Measurements from ENCODE around the gene SDF4.
A peak's percentile ranks its signal among the peaks of the same experiment; 100 is the strongest.
"Not testable (repeated sequence)": the region's sequence is repeated elsewhere in the genome, so short reads cannot be mapped to it uniquely, and the experiment has no call there.

SDF4 gene

GRCh38 chr1:1259119-1259488 lies 27.3 kb upstream of the SDF4 start:
- no peak for DNase-seq

- no peak for DNase-seq
These were observed 25.4 kb upstream of the SDF4 start for GRCh38 chr1:1256956-1257871.

- DNase-seq = no peak
These were observed 23.8 kb upstream of the SDF4 start for GRCh38 chr1:1255611-1256010.

- no peak for DNase-seq
These were observed 23.3 kb upstream of the SDF4 start for GRCh38 chr1:1255078-1255477.

GRCh38 chr1:1254667-1254998 lies 22.8 kb upstream of the SDF4 start:
- no peak for DNase-seq

GRCh38 chr1:1253972-1254666 lies 22.3 kb upstream of the SDF4 start:
- DNase-seq = no peak

GRCh38 chr1:1253314-1253713 lies 21.5 kb upstream of the SDF4 start:
- DNase-seq = no peak

- peak; percentile 63 for DNase-seq
These were observed 19.0 kb upstream of the SDF4 start for GRCh38 chr1:1250786-1251284.

GRCh38 chr1:1248009-1248913 lies 16.5 kb upstream of the SDF4 start:
- not testable (repeated sequence) for DNase-seq

GRCh38 chr1:1247341-1247913 lies 15.6 kb upstream of the SDF4 start:
- DNase-seq = no peak

- DNase-seq = no peak
These were observed 15.0 kb upstream of the SDF4 start, which contains the start of gene C1QTNF12 for GRCh38 chr1:1246577-1247340. Gene C1QTNF12 (minus strand): TSS chr1:1246722. CDS start chr1:1246690, 32 bp downstream.

- no peak for DNase-seq
These were observed 14.2 kb upstream of the SDF4 start for GRCh38 chr1:1245817-1246576.

GRCh38 chr1:1245178-1245816 lies 13.5 kb upstream of the SDF4 start:
- no peak for DNase-seq

GRCh38 chr1:1244192-1244811 lies 12.5 kb upstream of the SDF4 start:
- DNase-seq = no peak

GRCh38 chr1:1243807-1244191 lies 12.0 kb upstream of the SDF4 start:
- no peak for DNase-seq

GRCh38 chr1:1243266-1243660 lies 11.5 kb upstream of the SDF4 start:
- no peak for DNase-seq

GRCh38 chr1:1242461-1243265 lies 10.9 kb upstream of the SDF4 start:
- no peak for DNase-seq

- no peak for DNase-seq
These were observed 9.9 kb upstream of the SDF4 start for GRCh38 chr1:1241588-1242219.
